Peyer's patch (tissue), 4 donors: ENCODE data around the gene CC2D2A.

ENCODE experiments used
- CTCF ChIP-seq, 6 experiments: fragments of 450-650 bp in 4 of 6; fragments of 200-600 bp in 2 of 6; sonication (generic) in 1 of 6; IDR thresholded peaks; one replicate each; pipeline ENCODE4 v1.5.1; 2017 to 2019; ENCODE audit warnings: antibody characterized with exemption in 6 of 6, mild to moderate bottlenecking in 3 of 6, moderate library complexity in 1 of 6
- POLR2A ChIP-seq, 2 donors: fragments of 450-650 bp; IDR thresholded peaks; one replicate each; pipeline ENCODE4 v1.5.1; 2017; ENCODE audit warnings: antibody characterized with exemption in 2 of 2, mild to moderate bottlenecking in 2 of 2, moderate library complexity in 2 of 2

DNA sequence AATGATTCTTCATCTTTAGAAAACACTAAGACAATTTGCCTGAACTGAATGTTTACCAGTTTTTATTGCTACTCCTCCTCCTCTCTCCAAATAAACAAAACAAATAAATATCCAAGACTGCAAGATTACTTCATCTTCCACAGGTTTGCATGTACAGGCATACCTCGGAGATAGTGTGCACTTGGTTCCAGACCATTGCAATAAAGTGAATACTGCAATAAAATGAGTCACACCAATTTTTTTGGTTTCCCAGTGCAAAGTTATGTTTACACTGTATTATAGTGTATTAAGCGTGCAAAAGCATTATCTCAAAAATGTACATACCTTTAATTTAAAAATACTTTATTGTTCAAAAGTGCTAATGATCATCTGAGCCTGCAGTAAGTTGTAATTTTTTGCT lies 132.2 kb downstream of the CC2D2A start:
- no peak for TF ChIP-seq CTCF (IDR thresholded peaks at IDR 0.05)
- no peak for TF ChIP-seq POLR2A (IDR thresholded peaks at IDR 0.05)
